ENCODE measurements around the gene NDUFB3. TPM values are rescaled to one million over a fixed set of nuclear protein-coding genes. Genes with fewer than 3 reads are reported as not detected.

Gene NDUFB3
- total and polyA plus RNA-seq, 2 experiments from 2014 or later: 34.3 to 230 TPM

DNA sequence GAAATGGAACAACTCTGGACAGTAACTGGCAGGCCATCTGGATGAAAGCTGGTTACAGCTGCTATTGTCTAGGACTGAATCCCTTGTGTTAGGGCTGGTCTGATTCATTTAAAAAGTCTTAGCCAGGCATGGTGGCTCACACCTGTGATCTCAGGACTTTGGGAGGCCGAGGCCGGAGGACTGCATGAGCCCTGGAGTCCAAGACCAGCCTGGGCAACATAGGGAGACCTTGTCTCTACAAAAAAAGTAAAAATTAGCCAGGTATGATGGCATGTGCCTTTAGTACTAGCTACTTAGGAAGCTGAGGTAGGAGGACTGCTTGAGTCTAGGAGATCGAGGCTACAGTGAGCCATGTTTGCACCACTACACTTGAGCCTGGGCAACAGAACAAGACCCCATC, 28.7 kb downstream of the NDUFB3 start (continued):
- TF ChIP-seq, protein P1, sequence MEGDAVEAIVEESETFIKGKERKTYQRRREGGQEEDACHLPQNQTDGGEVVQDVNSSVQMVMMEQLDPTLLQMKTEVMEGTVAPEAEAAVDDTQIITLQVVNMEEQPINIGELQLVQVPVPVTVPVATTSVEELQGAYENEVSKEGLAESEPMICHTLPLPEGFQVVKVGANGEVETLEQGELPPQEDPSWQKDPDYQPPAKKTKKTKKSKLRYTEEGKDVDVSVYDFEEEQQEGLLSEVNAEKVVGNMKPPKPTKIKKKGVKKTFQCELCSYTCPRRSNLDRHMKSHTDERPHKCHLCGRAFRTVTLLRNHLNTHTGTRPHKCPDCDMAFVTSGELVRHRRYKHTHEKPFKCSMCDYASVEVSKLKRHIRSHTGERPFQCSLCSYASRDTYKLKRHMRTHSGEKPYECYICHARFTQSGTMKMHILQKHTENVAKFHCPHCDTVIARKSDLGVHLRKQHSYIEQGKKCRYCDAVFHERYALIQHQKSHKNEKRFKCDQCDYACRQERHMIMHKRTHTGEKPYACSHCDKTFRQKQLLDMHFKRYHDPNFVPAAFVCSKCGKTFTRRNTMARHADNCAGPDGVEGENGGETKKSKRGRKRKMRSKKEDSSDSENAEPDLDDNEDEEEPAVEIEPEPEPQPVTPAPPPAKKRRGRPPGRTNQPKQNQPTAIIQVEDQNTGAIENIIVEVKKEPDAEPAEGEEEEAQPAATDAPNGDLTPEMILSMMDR (conservative IDR thresholded peaks at IDR 0.05; ENCODE audit: low read depth in 2 of 2): no peak
- TF ChIP-seq ZNF331 (CRISPR knock-in tag; IDR thresholded peaks at IDR 0.05; ENCODE audit: low read depth) (no peak), CREB1 (CRISPR knock-in tag; IDR thresholded peaks at IDR 0.05; ENCODE audit: low read depth) (no peak), EZH2 (IDR thresholded peaks at IDR 0.05; ENCODE audit: low read depth, unreplicated experiment) (no peak)

GRCh38 chr2:201105759-201106158, 34.0 kb downstream of the NDUFB3 start:
- H3K27me3 Mint-ChIP-seq (ENCODE audit: insufficient read depth, low read depth, poor library complexity): peaks cover 3% of the 10 kb centered on the region
- no peaks in the 10 kb centered on the region for H3K36me3 Mint-ChIP-seq (ENCODE audit: low read depth)
- H3F3A ChIP-seq (replicated peaks; ENCODE audit: low read depth): no peaks in the 10 kb centered on the region
- no peak overlapping the region for H2AFZ ChIP-seq
- H3K4me3 Mint-ChIP-seq: no peak overlapping the region
- no peaks in the 10 kb centered on the region for H3K9me2 ChIP-seq (ENCODE audit: insufficient read depth)
- H4K20me1 ChIP-seq (replicated peaks; ENCODE audit: insufficient read depth): no peaks in the 10 kb centered on the region
- no peaks in the 10 kb centered on the region for H3K36me3 ChIP-seq (ENCODE audit: insufficient read depth)
- no peaks in the 10 kb centered on the region for H3K79me2 ChIP-seq (replicated peaks; ENCODE audit: insufficient read depth)
- no peak for ATAC-seq
- H3K4me1 ChIP-seq (ENCODE audit: insufficient read depth): no peaks in the 10 kb centered on the region
- H3K27ac Mint-ChIP-seq: no peak overlapping the region
- H3K9me3 Mint-ChIP-seq: no peaks in the 10 kb centered on the region
- H3K27me3 ChIP-seq (ENCODE audit: insufficient read depth): no peaks in the 10 kb centered on the region
- no peak for DNase-seq (ENCODE audit: low spot score)
- no peak overlapping the region for H3K4me3 ChIP-seq
- H3K4me2 ChIP-seq: no peak overlapping the region
- no peaks in the 10 kb centered on the region for H3K4me1 Mint-ChIP-seq
- no peak overlapping the region for H3K27ac ChIP-seq (ENCODE audit: low read depth)
- TF ChIP-seq JUNB (IDR thresholded peaks at IDR 0.05; ENCODE audit: unreplicated experiment) (no peak), ZNF114 (CRISPR knock-in tag; IDR thresholded peaks at IDR 0.05) (no peak), ZNF462 (CRISPR knock-in tag; IDR thresholded peaks at IDR 0.05) (no peak), EZH2phosphoT487 (IDR thresholded peaks at IDR 0.05; ENCODE audit: unreplicated experiment) (no peak), ETS1 (IDR thresholded peaks at IDR 0.05) (no peak)
- TF ChIP-seq, protein P1 (conservative IDR thresholded peaks at IDR 0.05; ENCODE audit: low read depth in 2 of 2): no peak
- TF ChIP-seq, protein P2, sequence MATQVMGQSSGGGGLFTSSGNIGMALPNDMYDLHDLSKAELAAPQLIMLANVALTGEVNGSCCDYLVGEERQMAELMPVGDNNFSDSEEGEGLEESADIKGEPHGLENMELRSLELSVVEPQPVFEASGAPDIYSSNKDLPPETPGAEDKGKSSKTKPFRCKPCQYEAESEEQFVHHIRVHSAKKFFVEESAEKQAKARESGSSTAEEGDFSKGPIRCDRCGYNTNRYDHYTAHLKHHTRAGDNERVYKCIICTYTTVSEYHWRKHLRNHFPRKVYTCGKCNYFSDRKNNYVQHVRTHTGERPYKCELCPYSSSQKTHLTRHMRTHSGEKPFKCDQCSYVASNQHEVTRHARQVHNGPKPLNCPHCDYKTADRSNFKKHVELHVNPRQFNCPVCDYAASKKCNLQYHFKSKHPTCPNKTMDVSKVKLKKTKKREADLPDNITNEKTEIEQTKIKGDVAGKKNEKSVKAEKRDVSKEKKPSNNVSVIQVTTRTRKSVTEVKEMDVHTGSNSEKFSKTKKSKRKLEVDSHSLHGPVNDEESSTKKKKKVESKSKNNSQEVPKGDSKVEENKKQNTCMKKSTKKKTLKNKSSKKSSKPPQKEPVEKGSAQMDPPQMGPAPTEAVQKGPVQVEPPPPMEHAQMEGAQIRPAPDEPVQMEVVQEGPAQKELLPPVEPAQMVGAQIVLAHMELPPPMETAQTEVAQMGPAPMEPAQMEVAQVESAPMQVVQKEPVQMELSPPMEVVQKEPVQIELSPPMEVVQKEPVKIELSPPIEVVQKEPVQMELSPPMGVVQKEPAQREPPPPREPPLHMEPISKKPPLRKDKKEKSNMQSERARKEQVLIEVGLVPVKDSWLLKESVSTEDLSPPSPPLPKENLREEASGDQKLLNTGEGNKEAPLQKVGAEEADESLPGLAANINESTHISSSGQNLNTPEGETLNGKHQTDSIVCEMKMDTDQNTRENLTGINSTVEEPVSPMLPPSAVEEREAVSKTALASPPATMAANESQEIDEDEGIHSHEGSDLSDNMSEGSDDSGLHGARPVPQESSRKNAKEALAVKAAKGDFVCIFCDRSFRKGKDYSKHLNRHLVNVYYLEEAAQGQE (IDR thresholded peaks at IDR 0.05; ENCODE audit: unreplicated experiment): no peak

All from GM23338 (cell line).